ENCODE results near the gene PGF. TPM values are rescaled to one million over a fixed set of nuclear protein-coding genes. Genes with fewer than 3 reads are reported as not detected.

The PGF gene
- total and polyA plus RNA-seq, 2 of the 13 experiments (the other 11 are each of a cell fraction or from before 2014, with no cell fraction given), result 10.7 to 27.5 TPM

- TF ChIP-seq SOX6 (IDR thresholded peaks at IDR 0.05) (no peak), SOX6 (CRISPR knock-in tag; IDR thresholded peaks at IDR 0.05) (0 out of 2 replicates have a peak, but pooled peaks have one; percentile 17), ARID3A (IDR thresholded peaks at IDR 0.05; ENCODE audit: low read depth, low read length) (no peak), RARA (CRISPR knock-in tag; IDR thresholded peaks at IDR 0.05) (peak; percentile 57), SMYD3 (CRISPR knock-in tag; IDR thresholded peaks at IDR 0.05) (no peak), NR2F6 (IDR thresholded peaks at IDR 0.05) (peak; percentile 75), NR2F6 (CRISPR knock-in tag; IDR thresholded peaks at IDR 0.05) (peak; percentile 39; the same call in 1 of the 2 replicates), PHF21A (CRISPR knock-in tag; IDR thresholded peaks at IDR 0.05) (0 out of 2 replicates have a peak, but pooled peaks have one; percentile 22)
- H3K9me3 ChIP-seq (ENCODE audit: low read length), result no peaks in the 10 kb centered on the region
- FAIRE-seq, result no peak
- peak; percentile 39 for DNase-seq (ENCODE audit: low spot score)
- no peaks in the 10 kb centered on the region for H3K36me3 ChIP-seq (replicated peaks in 1 of 2; ENCODE audit: control insufficient read depth in 1 of 2, insufficient read depth in 2 of 2, low read length in 2 of 2)
- H3K79me2 ChIP-seq (ENCODE audit: insufficient read depth, low read length), result no peaks in the 10 kb centered on the region
- BruUV-seq (replicated peaks), result no TSS peak
- peak overlapping the region; percentile 70 for H3K4me2 ChIP-seq (ENCODE audit: low read depth, low read length)
- CTCF ChIA-PET (ENCODE audit: low intra/inter-chr PET ratio, low total read pairs), result no interaction called here
- no peaks in the 10 kb centered on the region for H4K20me1 ChIP-seq (ENCODE audit: insufficient read depth, low read length)
- peak overlapping the region in 1 of 3 experiments; percentile 15; a peak in 1 of 6 replicates for H3K4me3 ChIP-seq (replicated peaks in 1 of 3; ENCODE audit: insufficient read depth in 1 of 3, low read depth in 2 of 3, low read length in 3 of 3)
- no peak overlapping the region for H3K27ac ChIP-seq (ENCODE audit: extremely low read length, insufficient read depth, low read length)
- POLR2A ChIA-PET, result interaction anchor here (1.2 to 2.0 kb wide), 5 partner anchors 18 to 96 kb away, joined by 3 to 5 read pairs (median 4); partner anchors contain the start of genes EIF2B2, PGF and ZC2HC1C
- H2AFZ ChIP-seq (ENCODE audit: low read length), result no peak overlapping the region
- H3K9ac ChIP-seq (ENCODE audit: insufficient read depth, low read depth, low read length), result no peak overlapping the region
- peaks cover 38% of the 10 kb centered on the region for H3K4me1 ChIP-seq (ENCODE audit: insufficient read depth, low read length)
- WGBS (ENCODE audit: low lambda C conversion rate), result 54% methylated on average over 2 of the region's 5 CpGs
- H3K27me3 ChIP-seq (ENCODE audit: control insufficient read depth in 1 of 2, insufficient read depth in 2 of 2, low read length in 2 of 2), result peaks cover 0 to 36% of the 10 kb centered on the region in 2 experiments; a peak in 3 of 5 replicates
- peak; percentile 60 for ATAC-seq
- intact Hi-C loops (cut with micrococcal nuclease; ENCODE audit: unreplicated experiment) (no loop called here), in situ Hi-C loops (cut with HindIII; ENCODE audit: extremely low pct_ligation_motif_present, low pct_unique_long_range_greater_than_20kb) (no loop called here)
These were observed 18.5 kb upstream of the PGF start for GRCh38 chr14:74973905-74974363.
